T-helper 2 cell treated with Interferon-gamma antibody and Interleukin-4, amounts not matched to agents 100 ng/mL and 5 ng/mL, for 36 hours (primary cell): ENCODE results near the gene ZNRF1. TPM values are rescaled to one million over a fixed set of nuclear protein-coding genes. Genes with fewer than 3 reads are reported as not detected.
"Not testable (repeated sequence)": the region's sequence is repeated elsewhere in the genome, so short reads cannot be mapped to it uniquely, and the experiment has no call there.

ENCODE experiments used
- intact Hi-C: fragments of 100-400 bp; cut with micrococcal nuclease; formaldehyde crosslinking; loops from one replicate; pipeline ENCODE4 v1.15.1; 2023
- total RNA-seq: library from RNA; stranded (reverse); gene quantifications from 2 replicates; pipeline ENCODE4 v1.2.3, GENCODE V29; 2022

The ZNRF1 gene
- total RNA-seq, 1 donor from 2014 or later, result 17.6 TPM

DNA sequence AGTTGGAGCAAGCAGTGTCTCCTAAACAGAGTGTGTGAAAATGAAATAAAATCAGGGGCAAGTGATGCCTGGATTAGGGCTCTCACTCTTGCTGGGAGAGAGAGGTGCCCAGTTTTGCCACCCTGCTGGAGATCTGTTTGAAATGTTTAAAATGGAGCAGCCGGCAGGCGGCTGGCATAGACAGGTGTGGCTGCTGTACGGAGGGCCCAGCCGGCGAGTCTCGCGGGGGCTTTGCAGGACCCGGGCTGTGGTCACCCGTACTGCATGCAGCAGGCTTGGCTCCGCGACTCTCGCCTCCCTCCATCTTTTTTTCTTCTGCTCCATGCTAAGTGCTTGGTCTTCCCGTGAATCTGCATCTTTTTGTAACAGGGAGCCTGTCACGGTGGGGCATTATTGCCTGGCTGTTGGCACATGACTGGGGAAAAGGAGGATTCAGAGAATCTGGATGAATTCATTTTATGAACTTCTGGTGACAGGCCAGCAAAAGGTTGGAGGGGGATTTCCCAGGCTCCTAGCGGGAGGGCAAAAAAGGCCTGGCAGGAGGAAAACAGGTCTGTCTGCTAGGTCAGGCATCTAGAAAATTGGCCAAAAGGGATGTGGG, 1.8 kb downstream of the ZNRF1 start:
- intact Hi-C loops, result loop anchor here (1.0 kb wide), 1 partner anchor 75 kb away; no protein-coding TSS in a partner anchor

GRCh38 chr16:75002474-75002873, 3.6 kb downstream of the ZNRF1 start:
- intact Hi-C loops, result no loop called here

- intact Hi-C loops, result no loop called here
Observed at GRCh38 chr16:75003931-75004330, 5.1 kb downstream of the ZNRF1 start.

DNA sequence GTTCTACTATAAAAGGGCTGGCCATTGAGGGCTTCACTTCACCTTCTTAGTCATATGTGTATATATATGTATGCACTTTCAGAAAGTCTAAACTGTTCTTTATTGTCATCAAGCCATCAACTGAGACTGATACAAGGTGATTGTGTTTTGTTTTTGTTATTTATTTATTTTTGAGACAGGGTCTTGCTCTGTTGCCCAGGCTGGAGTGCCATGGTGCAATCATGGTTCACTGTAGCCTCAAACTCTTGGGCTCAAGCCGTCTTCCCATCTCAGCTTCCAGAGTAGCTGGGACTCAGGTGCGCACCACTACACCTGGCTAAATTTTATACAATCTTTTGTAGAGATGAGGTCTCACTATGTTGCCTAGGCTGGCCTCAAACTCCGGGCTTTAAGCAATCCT, 5.6 kb downstream of the ZNRF1 start:
- intact Hi-C loops, result no loop called here

GRCh38 chr16:75005697-75006096, 6.9 kb downstream of the ZNRF1 start:
- intact Hi-C loops, result no loop called here

- intact Hi-C loops, result no loop called here
Observed at GRCh38 chr16:75007443-75007842, 8.6 kb downstream of the ZNRF1 start.

DNA sequence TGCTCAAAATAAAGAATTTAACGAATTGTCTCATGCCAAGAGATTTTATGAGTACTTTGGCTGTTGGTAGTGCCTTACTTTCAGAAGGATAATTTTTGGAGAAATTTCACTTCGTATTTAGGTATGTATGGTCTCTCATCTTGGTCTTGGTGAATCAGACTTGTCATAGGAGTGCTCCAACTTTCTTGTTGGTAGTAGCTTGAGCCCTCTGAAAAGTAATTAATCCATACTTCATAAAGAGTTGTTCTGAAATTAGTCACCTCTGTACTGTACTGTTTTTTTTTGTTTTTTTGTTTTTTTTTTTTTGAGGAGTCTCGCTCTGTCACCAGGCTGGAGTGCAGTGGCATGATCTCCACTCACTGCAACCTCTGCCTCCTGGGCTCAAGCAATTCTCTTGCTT, 11.6 kb downstream of the ZNRF1 start:
- intact Hi-C loops, result loop anchor here (5.0 kb wide), 1 partner anchor 52 kb away; no protein-coding TSS in a partner anchor

GRCh38 chr16:75011634-75012307, 12.9 kb downstream of the ZNRF1 start:
- intact Hi-C loops, result loop anchor here (5.0 kb wide), 1 partner anchor 51 kb away; no protein-coding TSS in a partner anchor

DNA sequence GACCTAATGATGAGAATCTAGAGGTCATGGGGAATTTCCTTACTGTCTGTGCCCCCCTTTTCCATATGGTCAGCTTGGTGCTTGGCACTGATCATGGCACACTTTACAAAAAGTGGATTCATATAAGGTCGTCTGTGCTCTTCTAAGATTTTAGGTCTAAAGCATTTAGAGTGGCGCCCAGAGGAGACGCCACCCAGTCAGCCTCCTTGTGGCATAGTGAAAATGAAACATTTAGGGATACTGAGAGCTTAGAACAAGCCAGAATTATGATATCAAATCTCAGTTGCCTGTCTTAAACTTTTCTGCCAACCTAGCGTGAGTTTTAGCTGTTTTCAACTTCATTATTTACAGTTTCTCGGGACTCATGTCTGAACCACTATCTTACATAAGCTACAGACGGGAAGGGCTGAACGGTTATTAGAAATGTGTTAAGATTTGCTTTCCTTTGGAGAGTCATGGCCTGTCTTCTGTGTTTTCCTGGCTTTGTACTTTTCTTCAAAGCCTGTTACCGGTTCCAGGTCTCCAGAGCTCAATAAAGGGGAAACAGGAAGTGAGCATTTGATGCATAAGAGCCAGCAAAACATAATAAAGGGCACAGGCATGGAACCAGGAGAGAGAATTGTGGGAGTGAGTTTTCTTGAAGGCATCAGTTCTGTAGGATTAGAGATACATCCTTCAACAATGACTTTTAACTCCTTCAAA, 13.7 kb downstream of the ZNRF1 start:
- intact Hi-C loops, result loop anchor here (5.0 kb wide), 1 partner anchor 50 kb away; no protein-coding TSS in a partner anchor

- intact Hi-C loops, result loop anchor here (5.0 kb wide), 1 partner anchor 49 kb away; no protein-coding TSS in a partner anchor
Observed at GRCh38 chr16:75013123-75013522, 14.3 kb downstream of the ZNRF1 start.

GRCh38 chr16:75014318-75014717, 15.5 kb downstream of the ZNRF1 start:
- intact Hi-C loops, result loop anchor here (5.0 kb wide), 1 partner anchor 48 kb away; no protein-coding TSS in a partner anchor

DNA sequence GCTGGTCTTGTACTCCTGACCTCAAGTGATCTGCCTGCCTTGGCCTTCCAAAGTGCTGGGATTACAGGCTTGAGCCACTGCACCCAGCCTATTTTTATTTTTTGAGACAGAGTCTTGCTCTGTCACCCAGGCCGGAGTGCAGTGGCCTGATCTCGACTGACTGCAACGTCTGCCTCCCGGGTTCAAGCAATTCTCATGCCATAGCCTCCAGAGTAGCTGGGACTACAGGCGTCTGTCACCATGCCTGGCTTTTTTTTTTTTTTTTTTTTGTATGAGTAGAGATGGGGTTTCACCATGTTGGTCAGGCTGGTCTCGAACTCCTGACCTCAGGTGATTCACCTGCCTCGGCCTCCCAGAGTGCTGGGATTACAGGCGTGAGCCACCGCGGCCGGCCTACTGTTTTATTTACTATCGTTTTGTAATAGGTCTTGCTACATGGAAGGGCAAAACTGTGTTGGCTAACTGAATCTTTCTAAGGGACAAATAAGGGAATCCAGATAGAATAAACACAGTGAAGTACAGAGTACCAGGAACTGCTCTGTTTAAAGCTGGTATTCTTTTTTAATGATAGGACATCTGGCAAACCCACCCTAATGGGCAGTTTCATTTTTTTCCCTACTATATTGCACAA, 17.7 kb downstream of the ZNRF1 start:
- intact Hi-C loops, result not testable (repeated sequence)

GRCh38 chr16:75017670-75018525, 19.1 kb downstream of the ZNRF1 start:
- intact Hi-C loops, result no loop called here

DNA sequence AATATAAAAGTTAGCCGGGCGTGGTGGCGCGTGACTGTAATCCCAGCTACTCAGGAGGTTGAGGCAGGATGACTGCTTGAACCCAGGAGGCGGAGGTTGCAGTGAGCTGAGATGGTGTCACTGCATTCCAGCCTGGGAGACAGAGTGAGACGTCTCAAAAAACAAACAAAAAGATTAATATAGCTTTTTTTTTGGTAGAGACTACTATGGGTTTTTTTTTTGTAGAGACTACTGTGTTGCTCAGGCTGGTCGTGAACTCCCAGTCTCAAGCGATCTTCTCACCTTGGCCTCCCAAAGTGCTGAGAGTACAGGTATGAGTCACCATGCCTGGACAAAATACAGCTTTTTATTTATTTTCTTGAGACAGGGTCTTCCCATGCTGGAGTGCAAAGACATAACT, 20.2 kb downstream of the ZNRF1 start:
- intact Hi-C loops, result no loop called here

- intact Hi-C loops, result no loop called here
Observed at GRCh38 chr16:75019586-75019985, 20.8 kb downstream of the ZNRF1 start.

GRCh38 chr16:75021410-75021809, 22.6 kb downstream of the ZNRF1 start:
- intact Hi-C loops, result no loop called here

- intact Hi-C loops, result no loop called here
Observed at GRCh38 chr16:75022567-75022966, 23.7 kb downstream of the ZNRF1 start.

GRCh38 chr16:75023009-75023408, 24.2 kb downstream of the ZNRF1 start:
- intact Hi-C loops, result no loop called here

DNA sequence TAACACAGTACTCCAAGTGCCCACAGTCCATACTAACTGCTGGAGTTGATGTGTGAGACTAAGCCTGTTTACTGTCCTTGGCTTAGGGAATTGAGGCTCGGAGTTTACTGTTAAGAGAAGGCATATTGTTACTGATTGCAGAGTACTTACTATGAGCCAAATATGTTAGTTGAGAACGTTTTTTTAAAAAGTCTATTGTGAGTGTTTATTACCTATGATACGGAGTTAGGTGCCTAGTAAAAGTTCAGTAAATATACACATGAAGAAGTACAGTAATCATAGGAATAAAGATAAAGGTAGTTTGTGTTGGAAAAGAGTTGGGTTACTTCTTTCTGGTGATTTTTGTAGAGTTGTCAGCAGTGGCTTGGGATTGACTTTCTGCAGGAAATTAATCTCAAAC, 25.4 kb downstream of the ZNRF1 start:
- intact Hi-C loops, result no loop called here

DNA sequence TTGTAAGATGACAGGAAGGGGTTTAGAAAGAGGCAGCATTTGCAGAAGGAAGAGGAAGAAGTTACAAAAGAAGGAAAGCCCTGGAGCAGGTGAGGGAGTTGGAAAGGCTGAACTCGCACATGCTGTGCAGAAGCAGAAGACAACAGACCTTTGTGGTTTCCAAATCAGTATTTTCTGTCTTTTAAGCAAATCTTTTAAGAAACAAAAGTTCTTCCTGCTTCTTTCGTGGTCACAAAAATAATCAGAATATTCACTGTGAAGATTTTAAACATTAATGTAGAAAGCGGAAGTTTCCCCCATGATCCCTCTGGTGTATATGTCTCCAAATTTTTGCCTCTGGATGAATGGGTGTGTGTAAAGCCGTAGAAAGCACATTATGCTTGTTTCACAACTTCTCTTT, 25.8 kb downstream of the ZNRF1 start:
- intact Hi-C loops, result no loop called here

- intact Hi-C loops, result no loop called here
Observed at GRCh38 chr16:75025761-75026160, 26.9 kb downstream of the ZNRF1 start.
